NT2/D1 (cell line): ENCODE data around the gene CLDN10.

Source experiments
- DNase-seq: peaks from one replicate; pipeline ENCODE4 v3.0.0-alpha.2; 2011; ENCODE audit warnings: low read depth, low spot score
- H3K27me3 ChIP-seq: 2 replicates; pipeline ENCODE4 v1.6.0; 2011; ENCODE audit warnings: mild to moderate bottlenecking; ENCODE audit not compliant: insufficient read length, insufficient read depth
- H3K36me3 ChIP-seq: 2 replicates; pipeline ENCODE4 v1.6.1; 2011; ENCODE audit warnings: mild to moderate bottlenecking, low read length, mixed read lengths; ENCODE audit not compliant: insufficient read depth, insufficient read length
- H3K4me1 ChIP-seq: 2 replicates; pipeline ENCODE4 v1.5.1; 2011; ENCODE audit not compliant: insufficient read depth, insufficient read length
- H3K4me3 ChIP-seq: 2 replicates; pipeline ENCODE4 v1.5.1; 2011; ENCODE audit warnings: low read depth; ENCODE audit not compliant: insufficient read length
- H3K9ac ChIP-seq: 2 replicates; pipeline ENCODE4 v1.6.0; 2011; ENCODE audit warnings: low read depth; ENCODE audit not compliant: insufficient read length
- H3K9me3 ChIP-seq: 2 replicates; pipeline ENCODE4 v1.5.1; 2011; ENCODE audit warnings: mild to moderate bottlenecking, low read length; ENCODE audit not compliant: insufficient read depth
- SUZ12 ChIP-seq: IDR thresholded peaks from 2 replicates; pipeline ENCODE4 v1.6.1; 2011; ENCODE audit not compliant: insufficient read length, insufficient read depth; ENCODE audit errors: extremely low read depth
- YY1 ChIP-seq: IDR thresholded peaks from 2 replicates; pipeline ENCODE4 v1.6.1; 2011; ENCODE audit not compliant: insufficient read length, insufficient read depth
- ZNF274 ChIP-seq: IDR thresholded peaks from 2 replicates; pipeline ENCODE4 v1.6.1; 2011; ENCODE audit warnings: mild to moderate bottlenecking, low read depth, low read length

Gene CLDN10

DNA sequence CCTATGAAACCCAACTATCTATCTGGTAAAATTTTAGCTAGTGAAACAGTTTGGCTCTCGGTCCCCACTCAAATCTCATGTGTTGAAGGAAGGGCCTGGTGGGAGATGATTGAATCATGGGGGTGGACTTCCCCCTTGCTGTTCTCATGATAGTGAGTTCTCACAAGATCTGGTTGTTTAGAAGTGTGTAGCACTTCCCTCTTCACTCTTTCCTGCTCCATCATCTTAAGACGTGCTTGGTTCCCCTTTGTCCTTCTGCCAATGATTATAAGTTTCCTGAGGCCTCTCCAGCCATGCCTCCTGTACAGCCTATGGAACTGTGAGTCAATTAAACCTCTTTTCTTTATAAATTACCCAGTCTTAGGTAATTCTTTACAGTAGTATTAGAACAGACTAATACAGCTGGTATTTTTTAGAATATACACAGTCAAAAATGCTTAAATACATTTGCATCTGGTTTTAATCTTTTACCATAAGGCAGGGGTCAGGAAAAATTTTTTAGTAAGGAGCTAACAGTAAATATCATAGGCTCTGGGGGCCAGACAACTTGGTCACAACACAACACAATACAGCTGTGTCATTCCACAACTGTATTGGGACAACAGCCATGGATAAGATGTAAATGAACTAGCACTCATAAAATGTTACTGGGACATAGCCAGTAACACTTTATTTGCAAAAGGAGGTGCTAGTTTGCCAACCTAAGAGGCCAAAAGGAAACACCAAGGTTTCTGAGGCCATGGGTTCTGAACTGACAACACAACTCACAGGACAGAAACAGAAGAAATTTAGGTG lies 67.7 kb downstream of the CLDN10 start:
- Histone ChIP-seq H3K9me3 (no peaks in the 10 kb centered on the region), H3K4me3 (no peak overlapping the region), H3K36me3 (peaks cover 86% of the 10 kb centered on the region), H3K4me1 (no peaks in the 10 kb centered on the region), H3K9ac (no peak overlapping the region), H3K27me3 (no peaks in the 10 kb centered on the region)
- no peak for DNase-seq
- no peak for TF ChIP-seq YY1

DNA sequence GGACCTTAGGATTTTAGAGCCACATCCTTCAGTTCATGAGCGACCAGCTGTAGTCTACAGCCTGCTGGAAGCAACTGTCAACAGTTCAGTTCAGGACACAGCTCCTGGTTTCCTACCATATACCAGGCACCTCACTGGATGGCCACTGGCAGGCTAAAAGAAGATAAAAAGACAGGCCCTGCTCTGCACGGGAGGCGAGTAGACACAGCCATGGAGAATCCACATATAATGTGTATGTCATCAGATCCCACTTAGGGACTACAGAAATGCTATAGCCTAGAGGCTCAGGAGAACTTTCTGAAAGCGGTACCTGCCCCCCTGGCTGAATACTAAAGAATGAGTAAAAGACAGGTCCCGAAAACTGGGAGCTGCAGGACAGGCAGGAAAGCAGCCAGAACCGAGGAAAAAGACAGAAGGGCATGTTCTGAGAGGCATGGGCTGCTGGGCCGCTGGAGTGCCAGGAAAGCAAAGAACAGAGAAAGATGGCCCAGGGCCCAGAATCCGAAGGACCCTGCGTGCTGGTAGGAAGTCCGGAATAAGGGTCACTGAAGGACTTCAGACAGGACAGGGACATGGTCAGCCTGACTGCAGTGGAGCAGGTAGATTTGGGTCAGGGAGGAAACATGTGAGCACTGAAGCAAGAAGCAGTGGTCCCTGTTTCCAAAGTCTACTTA lies 68.4 kb downstream of the CLDN10 start:
- TF ChIP-seq YY1 (no peak), ZNF274 (no peak), SUZ12 (no peak)
- Histone ChIP-seq H3K4me1 (no peaks in the 10 kb centered on the region), H3K9ac (no peak overlapping the region), H3K4me3 (no peak overlapping the region), H3K27me3 (no peaks in the 10 kb centered on the region), H3K9me3 (no peaks in the 10 kb centered on the region), H3K36me3 (peaks cover 82% of the 10 kb centered on the region)
- no peak for DNase-seq

DNA sequence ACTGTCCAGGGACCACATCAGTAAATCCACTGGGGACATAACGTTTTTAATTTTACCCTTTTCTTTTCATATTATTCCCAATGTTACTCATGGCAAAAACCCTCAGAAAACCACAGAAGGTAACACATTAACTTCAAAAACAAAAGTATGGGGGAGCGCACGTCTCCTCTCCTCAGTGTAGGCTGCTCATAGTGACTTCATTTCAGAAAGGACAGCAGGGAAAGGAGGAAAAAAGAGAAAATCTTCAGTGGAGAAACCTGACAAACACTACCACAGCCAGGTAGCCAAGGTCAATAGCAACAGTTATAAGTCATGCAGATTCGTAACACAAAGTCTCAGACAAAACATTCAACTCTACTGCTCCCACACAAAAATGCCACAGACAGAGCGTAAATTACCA lies 70.6 kb downstream of the CLDN10 start:
- Histone ChIP-seq H3K9me3 (0 out of 2 replicates have a peak, but pooled peaks cover 8% of the 10 kb centered on the region), H3K4me1 (no peaks in the 10 kb centered on the region), H3K9ac (no peak overlapping the region), H3K27me3 (no peaks in the 10 kb centered on the region), H3K4me3 (no peak overlapping the region), H3K36me3 (peaks cover 75% of the 10 kb centered on the region)
- TF ChIP-seq SUZ12 (no peak), YY1 (no peak), ZNF274 (no peak)
- DNase-seq, result no peak

DNA sequence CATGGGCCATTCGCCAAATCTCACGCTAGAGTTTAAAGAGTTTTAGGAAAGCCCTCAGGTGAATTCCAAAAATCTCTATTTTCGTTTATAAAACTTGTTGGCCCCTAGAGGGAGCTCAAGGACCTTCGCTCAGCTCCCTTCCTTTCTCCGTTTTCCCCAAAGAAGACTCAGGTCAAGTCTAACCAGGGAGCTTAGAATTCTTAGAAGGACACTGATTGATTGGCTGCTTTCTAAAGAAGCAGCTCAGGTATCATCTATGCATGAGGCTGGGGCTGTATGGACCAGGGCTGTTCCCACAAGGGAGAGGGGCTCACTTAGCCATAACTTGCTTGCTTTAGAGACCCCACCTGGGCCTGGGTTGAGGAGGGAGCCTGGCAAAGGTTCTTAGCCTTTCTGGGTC lies 71.5 kb downstream of the CLDN10 start:
- H3K36me3 ChIP-seq, result peaks cover 75% of the 10 kb centered on the region
- H3K9ac ChIP-seq, result no peak overlapping the region
- no peak overlapping the region for H3K4me3 ChIP-seq
- no peaks in the 10 kb centered on the region for H3K4me1 ChIP-seq
- no peaks in the 10 kb centered on the region for H3K27me3 ChIP-seq
- TF ChIP-seq SUZ12 (no peak), YY1 (no peak)
- H3K9me3 ChIP-seq, result 0 out of 2 replicates have a peak, but pooled peaks cover 8% of the 10 kb centered on the region
- peak; percentile 60 for DNase-seq

DNA sequence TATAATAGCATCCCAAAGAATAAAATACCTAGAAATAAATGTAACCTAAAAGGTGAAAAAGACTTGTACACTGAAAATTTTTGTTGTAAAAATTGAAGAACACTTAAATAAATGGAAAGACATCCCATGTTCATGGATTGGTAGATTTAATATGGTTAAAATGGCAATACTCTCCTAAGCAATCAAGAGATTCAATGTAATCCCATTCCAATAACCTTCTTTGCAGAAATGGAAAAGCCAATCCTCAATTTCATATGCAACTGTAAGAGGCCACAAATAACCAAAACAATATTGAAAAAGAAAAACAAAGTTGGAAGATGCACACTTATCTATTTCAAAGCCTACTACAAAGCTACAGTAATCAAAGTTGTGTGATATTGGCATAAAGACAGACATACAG lies 74.2 kb downstream of the CLDN10 start:
- no peak for TF ChIP-seq SUZ12
- no peak for TF ChIP-seq YY1
- no peak for TF ChIP-seq ZNF274
- H3K36me3 ChIP-seq, result peaks cover 77% of the 10 kb centered on the region
- H3K4me1 ChIP-seq, result no peaks in the 10 kb centered on the region
- no peak for DNase-seq
- 0 out of 2 replicates have a peak, but pooled peaks cover 8% of the 10 kb centered on the region for H3K9me3 ChIP-seq
- H3K4me3 ChIP-seq, result no peak overlapping the region
- H3K27me3 ChIP-seq, result no peaks in the 10 kb centered on the region
- no peak overlapping the region for H3K9ac ChIP-seq

DNA sequence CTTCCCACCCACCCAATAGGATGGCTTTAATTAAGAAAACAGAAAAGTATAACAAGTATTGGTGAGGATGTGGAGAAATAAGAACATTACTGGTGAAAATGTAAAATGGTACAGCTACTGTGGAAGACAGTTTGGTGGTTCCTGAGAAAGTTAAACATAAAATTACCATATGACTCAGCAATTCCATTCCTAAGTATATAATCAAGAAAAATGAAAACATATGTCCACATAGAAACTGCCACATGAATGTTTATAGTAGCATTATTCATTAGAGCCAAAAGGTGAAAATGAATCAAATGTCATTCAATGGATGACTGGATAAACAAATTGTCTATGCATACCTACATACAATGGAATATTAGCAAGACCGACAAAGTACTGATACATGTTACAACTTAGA lies 75.1 kb downstream of the CLDN10 start:
- TF ChIP-seq ZNF274 (no peak), YY1 (no peak), SUZ12 (no peak)
- H3K36me3 ChIP-seq, result peaks cover 78% of the 10 kb centered on the region
- no peak for DNase-seq
- 0 out of 2 replicates have a peak, but pooled peaks cover 8% of the 10 kb centered on the region for H3K9me3 ChIP-seq
- H3K27me3 ChIP-seq, result no peaks in the 10 kb centered on the region
- H3K9ac ChIP-seq, result no peak overlapping the region
- no peak overlapping the region for H3K4me3 ChIP-seq
- H3K4me1 ChIP-seq, result no peaks in the 10 kb centered on the region

DNA sequence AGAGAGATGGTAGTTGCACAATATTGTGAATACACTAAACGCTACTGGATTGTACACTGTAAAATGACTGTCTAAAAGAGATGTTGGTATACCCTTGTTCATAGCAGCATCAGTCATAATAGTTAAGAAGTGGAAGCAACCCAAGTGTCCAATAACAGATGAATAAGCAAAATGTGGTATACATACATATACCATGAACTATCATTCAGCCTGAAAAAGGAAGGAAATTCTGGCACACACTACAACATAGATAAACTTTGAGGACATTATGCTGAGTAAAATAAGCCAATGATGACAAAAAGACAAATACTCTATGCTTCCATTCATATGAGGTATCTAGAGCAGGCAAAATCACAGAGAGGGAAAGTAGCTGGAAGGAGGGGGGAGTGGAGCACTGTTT lies 76.0 kb downstream of the CLDN10 start:
- no peak overlapping the region for H3K9ac ChIP-seq
- peaks cover 79% of the 10 kb centered on the region for H3K36me3 ChIP-seq
- H3K4me1 ChIP-seq, result no peaks in the 10 kb centered on the region
- no peak overlapping the region for H3K4me3 ChIP-seq
- TF ChIP-seq YY1 (no peak), ZNF274 (no peak), SUZ12 (no peak)
- DNase-seq, result no peak
- H3K9me3 ChIP-seq, result 0 out of 2 replicates have a peak, but pooled peaks cover 8% of the 10 kb centered on the region
- H3K27me3 ChIP-seq, result no peaks in the 10 kb centered on the region
